Measurements from ENCODE around the gene MIOX. TPM values are rescaled to one million over a fixed set of nuclear protein-coding genes. Genes with fewer than 3 reads are reported as not detected.
A peak's percentile ranks its signal among the peaks of the same experiment; 100 is the strongest.
"Not testable (repeated sequence)": the region's sequence is repeated elsewhere in the genome, so short reads cannot be mapped to it uniquely, and the experiment has no call there.

MIOX gene
- total RNA-seq, 1 donor from 2014 or later: not detected

DNA sequence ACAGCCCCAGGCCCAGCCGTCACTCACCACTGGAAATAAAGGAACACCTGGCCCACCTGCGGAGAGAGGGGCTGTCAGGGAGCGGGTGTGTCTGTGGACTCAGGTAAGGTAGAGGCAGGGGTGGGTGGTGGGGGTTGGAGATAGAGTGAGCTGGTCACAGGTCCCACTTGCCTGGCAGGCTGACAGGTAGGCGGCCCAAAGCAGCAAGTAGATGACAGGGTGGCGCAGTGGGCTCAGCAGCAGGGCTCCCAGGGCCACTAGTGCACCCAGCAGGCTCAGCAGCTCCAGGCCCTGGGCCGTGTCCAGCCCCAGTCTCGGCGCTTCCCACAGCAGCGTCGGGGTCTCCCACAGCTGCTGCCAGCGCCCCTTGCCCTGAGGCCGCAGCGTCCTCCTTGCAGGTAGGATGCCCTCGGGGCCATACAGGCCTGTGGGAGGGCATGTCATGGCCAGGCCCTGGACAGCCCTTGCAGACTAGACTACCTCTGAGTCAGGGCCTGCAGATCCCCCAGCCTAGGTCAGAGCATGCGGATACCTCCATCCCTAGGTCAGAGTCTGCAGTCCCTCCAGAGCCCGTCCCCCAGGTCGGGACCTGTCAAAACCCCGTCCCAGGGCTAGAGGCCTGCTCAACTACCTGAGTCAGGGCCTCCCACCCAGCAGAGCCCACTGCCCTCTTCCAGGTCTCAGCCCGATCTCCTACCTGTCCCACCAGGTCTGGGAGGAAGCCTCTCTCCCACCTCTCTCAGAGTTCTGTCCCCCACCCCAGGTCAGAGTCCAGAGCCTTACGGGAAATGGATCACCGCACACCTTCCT is 20.2 kb downstream of the MIOX start:
- intact Hi-C loops (cut with DNase I): loop anchor here (10.0 kb wide), 1 partner anchor 262 kb away; the partner anchor contains the start of gene TUBGCP6
- no peak for DNase-seq (ENCODE audit: low spot score)

GRCh38 chr22:50507421-50507990 is 20.8 kb downstream of the MIOX start, which contains the start of gene LMF2:
TSS of gene LMF2 (minus strand) at chr22:50507702. CDS start at chr22:50507675, 27 bp downstream.
- intact Hi-C loops (cut with DNase I): loop anchor here (10.0 kb wide), 1 partner anchor 263 kb away; the partner anchor contains the start of gene TUBGCP6
- DNase-seq (ENCODE audit: low spot score): peak; percentile 97

- intact Hi-C loops (cut with DNase I): loop anchor here (10.0 kb wide), 1 partner anchor 263 kb away; the partner anchor contains the start of gene TUBGCP6
Measured at GRCh38 chr22:50507991-50508884, 21.6 kb downstream of the MIOX start, which contains the start of gene NCAPH2. TSS of gene NCAPH2 (plus strand) at chr22:50508224. CDS start at chr22:50508338, 114 bp downstream.

GRCh38 chr22:50508897-50509296 is 22.2 kb downstream of the MIOX start:
- DNase-seq (ENCODE audit: low spot score): no peak
- intact Hi-C loops (cut with DNase I): loop anchor here (10.0 kb wide), 1 partner anchor 264 kb away; the partner anchor contains the start of gene TUBGCP6

More at GRCh38 chr22:50507991-50508884, 21.6 kb downstream of the MIOX start, which contains the start of gene NCAPH2:
- peak; percentile 98 for DNase-seq (ENCODE audit: low spot score)

GRCh38 chr22:50513175-50513574 is 26.5 kb downstream of the MIOX start:
- intact Hi-C loops (cut with DNase I): no loop called here
- no peak for DNase-seq (ENCODE audit: low spot score)

DNA sequence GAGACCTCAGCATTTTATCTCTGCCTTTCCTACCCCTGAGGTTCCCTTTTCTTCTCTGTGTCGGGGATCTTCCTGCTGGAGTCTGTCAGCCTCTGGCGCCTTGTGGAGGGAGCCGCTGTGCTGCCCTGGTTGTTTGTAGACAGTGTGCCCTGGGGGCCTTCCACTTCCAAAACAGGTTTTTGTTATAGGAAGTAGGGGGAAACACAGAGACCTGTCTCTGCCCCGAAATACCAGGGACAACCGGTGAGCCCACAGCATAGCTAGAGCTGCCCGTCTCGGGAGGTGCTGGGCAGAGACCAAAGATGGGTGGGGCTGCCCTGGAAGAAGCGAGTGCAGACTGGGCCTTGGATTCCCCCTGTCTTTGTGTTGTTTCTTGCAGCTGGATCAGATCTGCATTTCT is 29.4 kb downstream of the MIOX start:
- DNase-seq (ENCODE audit: low spot score): no peak
- intact Hi-C loops (cut with DNase I): no loop called here

GRCh38 chr22:50516891-50517290 is 30.2 kb downstream of the MIOX start:
- intact Hi-C loops (cut with DNase I): no loop called here
- no peak for DNase-seq (ENCODE audit: low spot score)

- intact Hi-C loops (cut with DNase I): no loop called here
Measured at GRCh38 chr22:50517495-50518260, 31.0 kb downstream of the MIOX start.

DNA sequence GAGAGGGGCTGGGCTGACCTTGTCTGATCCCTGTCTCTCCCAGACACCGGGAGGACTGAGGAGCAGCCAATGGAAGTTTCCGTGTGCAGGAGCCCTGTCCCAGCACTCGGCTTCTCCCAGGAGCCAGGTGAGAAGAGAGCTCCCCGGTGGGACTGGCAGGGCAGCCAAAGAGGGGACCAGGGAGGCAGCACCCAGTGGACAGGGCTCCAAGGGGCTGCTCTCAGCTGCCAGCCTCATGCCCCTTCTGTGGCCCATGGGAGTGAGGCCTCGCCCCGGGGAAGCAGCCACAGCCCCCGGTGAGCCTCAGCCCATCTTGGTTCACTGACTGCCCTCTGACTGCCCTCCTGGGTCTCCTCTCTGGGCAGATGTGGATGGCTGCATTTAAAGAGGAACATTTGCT is 31.9 kb downstream of the MIOX start:
- DNase-seq (ENCODE audit: low spot score): no peak

More at GRCh38 chr22:50517495-50518260, 31.0 kb downstream of the MIOX start:
- no peak for DNase-seq (ENCODE audit: low spot score)

GRCh38 chr22:50519151-50519550 is 32.5 kb downstream of the MIOX start:
- intact Hi-C loops (cut with DNase I): no loop called here
- no peak for DNase-seq (ENCODE audit: low spot score)

More for the DNA sequence above, 31.9 kb downstream of the MIOX start:
- intact Hi-C loops (cut with DNase I): no loop called here

DNA sequence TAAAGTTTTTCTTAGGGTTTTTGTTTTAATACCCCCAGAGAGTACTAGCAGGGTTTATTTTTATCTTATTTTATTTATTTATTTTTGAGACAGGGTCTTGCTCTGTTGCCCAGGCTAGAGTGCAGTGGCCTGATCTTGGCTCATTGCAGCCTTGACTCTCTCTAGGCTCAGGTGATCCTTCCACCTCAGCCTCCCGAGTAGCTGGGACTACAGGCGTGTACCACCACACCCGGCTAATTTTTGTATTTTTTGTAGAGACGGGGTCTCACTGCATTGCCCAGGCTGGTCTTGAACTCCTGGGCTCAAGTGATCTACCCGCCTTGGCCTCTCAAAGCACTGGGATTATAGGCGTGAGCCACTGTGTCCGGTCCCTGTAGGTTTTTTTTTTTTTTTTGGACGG is 33.5 kb downstream of the MIOX start:
- intact Hi-C loops (cut with DNase I); DNase-seq (ENCODE audit: low spot score): not testable (repeated sequence)

DNA sequence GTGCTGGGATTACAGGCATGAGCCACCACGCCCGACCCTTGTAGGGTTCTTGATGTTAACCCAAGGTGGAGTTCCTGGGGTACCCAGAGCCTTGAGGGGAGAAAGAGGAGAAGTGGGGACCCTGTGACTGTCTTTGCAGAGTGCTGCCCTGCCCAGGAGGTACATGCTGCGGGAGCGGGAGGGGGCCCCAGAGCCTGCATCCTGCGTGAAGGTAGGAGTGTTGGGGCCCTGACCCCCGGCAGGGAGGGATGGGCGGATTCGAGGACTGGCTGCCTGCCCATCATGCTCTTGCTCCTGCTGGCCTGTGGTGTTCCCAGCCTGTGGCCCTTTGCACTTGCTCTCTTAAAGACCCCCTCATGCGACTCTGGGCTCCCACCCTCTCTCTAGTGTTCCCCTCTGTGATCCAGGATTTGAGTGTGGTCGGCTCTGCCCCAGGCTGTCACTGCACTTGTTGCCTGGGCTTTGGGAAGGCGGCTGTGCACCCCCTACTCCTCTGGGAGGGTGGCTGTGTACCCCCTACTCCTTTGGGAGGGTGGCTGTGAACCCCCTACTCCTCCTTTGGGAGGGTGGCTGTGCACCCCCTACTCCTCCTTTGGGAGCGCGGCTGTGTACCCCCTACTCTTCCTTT is 34.3 kb downstream of the MIOX start:
- intact Hi-C loops (cut with DNase I): no loop called here

GRCh38 chr22:50521710-50522109 is 35.1 kb downstream of the MIOX start:
- intact Hi-C loops (cut with DNase I): no loop called here

More for the DNA sequence above, 34.3 kb downstream of the MIOX start:
- no peak for DNase-seq (ENCODE audit: low spot score)

GRCh38 chr22:50522208-50522805 is 35.6 kb downstream of the MIOX start:
- intact Hi-C loops (cut with DNase I): no loop called here
- DNase-seq (ENCODE audit: low spot score): no peak

More at GRCh38 chr22:50521710-50522109, 35.1 kb downstream of the MIOX start:
- no peak for DNase-seq (ENCODE audit: low spot score)

GRCh38 chr22:50522806-50523438 is 36.3 kb downstream of the MIOX start:
- no peak for DNase-seq (ENCODE audit: low spot score)
- intact Hi-C loops (cut with DNase I): no loop called here

DNA sequence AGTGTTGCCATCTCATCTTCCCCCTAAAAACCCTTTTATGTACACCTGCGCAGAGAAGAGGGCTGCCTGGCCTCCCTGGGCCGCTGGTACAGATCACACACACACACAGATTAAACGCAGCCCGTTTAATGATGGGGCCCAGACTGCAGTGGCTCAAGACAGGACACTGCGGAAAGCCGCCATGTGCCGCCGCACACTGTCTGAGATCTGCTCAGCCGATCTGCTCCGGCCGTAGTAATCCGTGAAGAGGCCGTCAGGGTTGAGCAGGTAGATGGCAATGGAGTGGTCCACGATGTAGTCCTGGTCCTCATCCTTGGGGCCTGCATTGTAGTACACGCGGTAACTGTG is 36.8 kb downstream of the MIOX start:
- intact Hi-C loops (cut with DNase I): no loop called here

More for the DNA sequence above, 36.8 kb downstream of the MIOX start:
- no peak for DNase-seq (ENCODE audit: low spot score)

Data from cardiac septum (tissue), 1 donor.